GM11168 (cell line): Measurements from ENCODE around the gene CFC1B.
"Not testable (repeated sequence)": the region's sequence is repeated elsewhere in the genome, so short reads cannot be mapped to it uniquely, and the experiment has no call there.

Source experiments
- in situ Hi-C: fragments of 300-500 bp; cut with MboI; formaldehyde crosslinking; loops from one replicate; pipeline ENCODE4 v1.12.0; 2022; ENCODE audit warnings: low sequenced_read_pairs; ENCODE audit not compliant: unreplicated experiment

The CFC1B gene

GRCh38 chr2:130554178-130554577 is 33.2 kb downstream of the CFC1B start:
- in situ Hi-C loops = not testable (repeated sequence)

GRCh38 chr2:130556441-130556840 is 35.4 kb downstream of the CFC1B start:
- in situ Hi-C loops = not testable (repeated sequence)

DNA sequence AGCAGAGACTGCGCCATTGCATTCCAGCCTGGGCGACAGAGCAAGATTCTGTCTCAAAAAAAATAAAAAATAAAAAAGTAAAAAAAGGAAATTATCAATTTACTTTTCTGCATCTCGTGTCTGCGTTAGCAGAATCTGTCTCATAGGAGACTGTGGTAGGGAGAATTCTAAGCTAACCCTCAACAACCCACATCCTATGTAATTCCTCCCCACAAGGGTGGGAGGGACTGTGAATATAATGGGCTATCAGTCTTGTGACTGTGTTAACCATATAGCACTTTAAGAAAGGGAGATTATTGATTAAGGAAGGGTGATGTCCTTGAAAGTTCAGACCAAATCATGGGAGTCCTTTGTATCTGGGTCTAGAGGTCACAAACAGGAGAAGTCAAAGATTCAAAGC is 45.1 kb downstream of the CFC1B start:
- in situ Hi-C loops = not testable (repeated sequence)

DNA sequence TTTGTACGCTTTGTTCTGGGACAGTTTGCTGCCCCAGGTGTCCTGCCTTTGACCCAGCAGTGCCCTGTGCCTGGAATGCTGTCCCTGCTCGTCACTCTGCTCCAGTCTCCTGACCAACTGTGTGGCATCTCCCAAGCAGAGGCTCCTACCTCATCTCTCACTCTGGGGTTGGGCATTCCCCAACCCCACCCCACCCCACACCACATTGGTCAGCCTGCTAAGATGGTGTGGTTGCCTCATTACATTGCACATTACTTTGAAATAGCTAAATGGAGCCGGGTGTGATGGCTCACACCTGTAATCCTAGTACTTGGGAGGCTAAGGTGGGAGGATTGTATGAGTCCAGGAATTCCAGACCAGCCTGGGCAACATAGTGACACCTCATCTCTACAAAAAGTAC is 50.9 kb downstream of the CFC1B start:
- in situ Hi-C loops = not testable (repeated sequence)

GRCh38 chr2:130574230-130574629 is 53.2 kb downstream of the CFC1B start:
- in situ Hi-C loops = not testable (repeated sequence)

DNA sequence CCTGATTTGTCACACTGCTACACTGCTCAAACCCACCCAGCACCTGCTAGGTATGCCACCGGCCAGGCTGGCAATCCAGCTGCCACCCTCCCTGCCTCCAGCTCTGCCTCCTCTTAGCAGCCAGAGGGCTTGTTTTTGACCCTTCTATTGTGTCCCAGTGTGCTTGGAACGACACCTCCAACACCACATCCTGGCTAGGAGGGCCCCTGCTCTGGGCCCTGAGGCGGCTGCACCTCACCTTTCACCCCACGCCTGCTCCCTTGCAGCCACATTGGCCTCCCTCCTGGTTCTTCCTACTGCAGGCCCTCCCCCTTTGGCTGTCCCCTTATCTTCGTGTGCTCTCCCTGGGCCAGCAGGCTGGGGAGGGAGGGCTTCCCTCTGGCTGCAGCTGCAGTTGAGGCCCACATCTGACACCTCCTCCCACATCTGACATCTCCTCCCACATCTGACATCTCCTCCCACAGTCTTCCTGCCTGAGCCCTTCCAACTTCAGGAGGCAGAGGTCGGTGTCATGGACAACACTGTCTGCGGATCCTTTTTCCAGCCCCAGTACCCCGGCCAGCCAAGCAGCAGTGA is 55.3 kb downstream of the CFC1B start:
- in situ Hi-C loops = not testable (repeated sequence)

- in situ Hi-C loops = not testable (repeated sequence)
These were observed 56.5 kb downstream of the CFC1B start for GRCh38 chr2:130577559-130577958.
